RWPE1 (cell line): Measurements from ENCODE around the gene KIAA0232.
A peak's percentile ranks its signal among the peaks of the same experiment; 100 is the strongest.
"Not testable (repeated sequence)": the region's sequence is repeated elsewhere in the genome, so short reads cannot be mapped to it uniquely, and the experiment has no call there.

Source experiments
- CTCF ChIA-PET: fragments of 350-600 bp; sonication (Branson Sonifier 250); formaldehyde crosslinking; extraction: SDS; loops from one replicate; lab custom pipeline; 2021; lab: Yijun Ruan, JAX
- POLR2A ChIA-PET: fragments of 400-600 bp; formaldehyde crosslinking; extraction: SDS; loops from one replicate; lab custom pipeline; 2020; ENCODE audit warnings: antibody characterized with exemption; ENCODE audit not compliant: low non-redundant PET; lab: Yijun Ruan, JAX
- DNase-seq: peaks from one replicate; pipeline ENCODE4 v3.0.0; 2012; ENCODE audit warnings: low spot score
- H3K27ac ChIP-seq: fragments of 450-650 bp; 2 replicates; pipeline ENCODE4 v1.5.1; 2017
- CTCF ChIP-seq: fragments of 450-650 bp; conservative IDR thresholded peaks from 2 replicates; pipeline ENCODE4 v1.5.1; 2017; ENCODE audit warnings: low read depth, mild to moderate bottlenecking

The KIAA0232 gene

GRCh38 chr4:6902318-6903042 is 120.0 kb downstream of the KIAA0232 start:
- H3K27ac ChIP-seq, result no peak overlapping the region
- POLR2A ChIA-PET, result no interaction called here
- no peak for DNase-seq
- TF ChIP-seq CTCF, result no peak
- CTCF ChIA-PET, result no interaction called here

- no peak overlapping the region for H3K27ac ChIP-seq
- DNase-seq, result no peak
- ChIA-PET POLR2A (no interaction called here), CTCF (interaction anchor here (0.6 kb wide), 2 partner anchors 20 to 175 kb away, joined by 3 to 4 read pairs; no protein-coding TSS in a partner anchor)
- no peak for TF ChIP-seq CTCF
These were observed 123.3 kb downstream of the KIAA0232 start for GRCh38 chr4:6905516-6906445.

DNA sequence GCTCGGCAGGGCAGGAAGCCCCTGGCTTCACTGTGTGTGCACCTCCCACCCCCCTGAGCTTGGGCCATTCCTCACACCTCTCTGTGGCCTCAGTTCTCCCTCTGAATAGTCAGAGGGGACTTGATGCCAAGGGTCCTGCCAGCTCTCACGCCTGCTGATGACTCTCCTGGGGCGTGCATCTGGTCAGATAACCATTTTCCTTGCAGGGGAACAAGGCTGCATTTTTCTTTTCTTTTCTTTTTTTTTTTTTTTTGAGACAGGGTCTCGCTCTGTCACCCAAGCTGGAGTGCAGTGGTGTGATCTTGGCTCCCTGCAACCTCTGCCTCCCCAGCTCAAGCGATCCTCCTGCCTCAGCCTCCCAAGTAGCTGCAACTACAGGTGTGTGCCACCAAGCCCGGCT is 124.0 kb downstream of the KIAA0232 start:
- CTCF ChIA-PET, result interaction anchor here (0.6 kb wide), 2 partner anchors 21 to 176 kb away, joined by 3 to 4 read pairs; no protein-coding TSS in a partner anchor
- H3K27ac ChIP-seq, DNase-seq, POLR2A ChIA-PET: not testable (repeated sequence)

DNA sequence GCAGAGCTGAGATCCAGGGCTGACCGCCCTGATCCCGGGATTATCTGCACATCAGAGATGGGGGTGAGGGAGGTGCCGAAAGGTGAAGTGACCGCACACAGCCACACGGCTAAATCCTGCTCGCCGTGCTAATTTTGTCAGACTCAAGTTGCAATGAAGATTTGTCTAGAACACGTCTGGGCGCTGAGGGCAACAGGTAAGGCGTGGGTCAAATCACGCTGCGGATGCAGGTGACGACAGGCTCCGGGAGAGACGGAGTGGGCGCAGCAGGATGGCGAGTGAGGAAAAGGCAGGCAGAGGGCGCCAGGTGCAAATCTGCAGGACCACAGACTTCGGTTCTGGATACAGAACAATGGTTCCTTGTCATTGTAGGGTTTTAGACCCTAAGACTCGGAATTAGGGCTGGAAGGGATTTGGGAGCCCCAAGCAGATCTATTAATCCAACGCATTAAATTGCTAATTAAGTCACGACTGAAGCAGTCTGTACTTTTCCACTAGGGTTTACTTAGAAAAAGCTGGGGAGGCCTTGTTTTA is 125.2 kb downstream of the KIAA0232 start:
- CTCF ChIA-PET, result interaction anchor here (0.6 to 0.8 kb wide), 3 partner anchors 59 to 178 kb away, joined by 3 to 4 read pairs (median 4); partner anchors contain the start of gene GRPEL1
- POLR2A ChIA-PET, result no interaction called here
- H3K27ac ChIP-seq, result no peak overlapping the region
- TF ChIP-seq CTCF, result no peak; the same call in none of the 2 replicates
- DNase-seq, result no peak

GRCh38 chr4:6908432-6909112 is 126.0 kb downstream of the KIAA0232 start:
- POLR2A ChIA-PET, result no interaction called here
- peak overlapping the region; percentile 91 for H3K27ac ChIP-seq
- CTCF ChIA-PET, result interaction anchor here (0.6 to 1.1 kb wide), 4 partner anchors 159 to 189 kb away, joined by 3 to 4 read pairs (median 3); partner anchors contain the start of gene GRPEL1
- TF ChIP-seq CTCF, result no peak
- no peak for DNase-seq

DNA sequence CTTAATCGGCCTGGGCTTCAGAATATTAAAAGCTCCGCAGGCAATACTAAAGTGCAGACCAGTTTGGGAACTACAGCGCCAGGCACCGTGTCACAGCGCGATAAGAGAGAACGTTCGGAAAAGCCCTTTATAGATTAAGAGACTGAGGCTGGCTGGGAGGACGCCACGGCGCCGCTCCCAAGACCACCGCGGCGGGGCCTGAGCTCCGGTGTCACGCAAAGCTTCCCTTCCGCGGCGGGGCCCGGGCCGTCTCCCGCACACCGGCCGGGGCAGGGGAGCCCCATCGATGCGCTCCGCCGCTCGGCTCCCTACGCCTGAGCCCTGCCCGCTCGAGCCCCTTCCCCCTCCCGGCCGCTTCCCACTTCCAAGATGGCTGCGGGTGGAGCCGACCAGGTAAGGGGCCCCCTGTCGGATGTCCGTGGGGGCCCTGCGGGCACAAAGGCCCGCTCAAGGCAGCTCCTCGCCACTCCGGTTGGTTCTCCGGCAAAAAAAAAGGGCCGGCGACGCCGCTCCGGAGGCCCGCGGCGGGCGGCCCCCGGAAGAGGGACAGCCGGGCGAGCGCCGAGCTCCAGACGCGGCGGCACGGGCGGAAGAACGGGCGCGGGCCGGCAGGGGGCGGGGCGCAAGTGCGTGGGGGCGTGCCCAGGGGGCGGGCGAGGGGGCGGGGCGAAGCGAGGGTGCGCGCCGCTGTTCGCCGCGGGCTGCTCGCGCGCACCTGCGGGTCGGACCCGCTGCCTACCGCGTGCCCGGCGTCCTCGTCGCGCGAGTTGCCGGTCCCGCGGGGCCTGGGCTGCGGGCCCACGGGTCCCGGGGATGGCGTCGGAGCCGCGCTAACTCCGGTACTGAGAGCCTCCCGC is 126.8 kb downstream of the KIAA0232 start, which contains the start of gene TBC1D14:
TSS of gene TBC1D14 (plus strand) at position 714 of the 857 bp plus-strand sequence. CDS start 13,564 bp downstream, outside the sequence.
- TF ChIP-seq CTCF, result no peak
- CTCF ChIA-PET, result interaction anchor here (0.7 to 1.1 kb wide), 2 partner anchors 173 to 190 kb away, joined by 3 read pairs; no protein-coding TSS in a partner anchor
- H3K27ac ChIP-seq, result peak within 1 kb of the TSS; percentile 91
- POLR2A ChIA-PET, result interaction anchor here (0.6 kb wide), 2 partner anchors 78 to 90 kb away, joined by 3 read pairs; no protein-coding TSS in a partner anchor
- peak; percentile 85 for DNase-seq
